Brain pericyte (primary cell): Measurements from ENCODE around the gene PRIMA1.

Experiments
- DNase-seq: peaks from one replicate; pipeline ENCODE4 v3.0.0-alpha.2; 2012; ENCODE audit warnings: low read depth, low spot score

PRIMA1 gene

DNA sequence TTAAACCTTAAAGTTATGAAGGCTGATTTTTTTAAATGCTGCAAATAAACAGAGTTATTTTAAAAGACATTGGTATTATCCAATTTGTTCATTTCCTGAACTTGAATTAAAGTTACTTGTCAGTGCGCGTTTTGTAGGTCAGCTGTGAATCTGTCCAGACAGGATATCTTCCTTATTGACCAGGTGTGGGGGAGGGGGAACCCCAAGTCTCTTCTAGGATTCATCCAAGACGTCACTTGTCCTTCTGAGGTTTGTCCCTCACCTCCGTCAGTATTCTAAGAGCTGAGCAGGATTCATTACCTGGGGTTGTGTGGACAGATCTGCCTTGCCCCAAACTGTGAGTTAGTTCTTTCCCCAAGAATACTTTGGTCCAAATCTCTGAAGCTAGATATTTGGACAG, 8.8 kb upstream of the PRIMA1 start:
- no peak for DNase-seq

DNA sequence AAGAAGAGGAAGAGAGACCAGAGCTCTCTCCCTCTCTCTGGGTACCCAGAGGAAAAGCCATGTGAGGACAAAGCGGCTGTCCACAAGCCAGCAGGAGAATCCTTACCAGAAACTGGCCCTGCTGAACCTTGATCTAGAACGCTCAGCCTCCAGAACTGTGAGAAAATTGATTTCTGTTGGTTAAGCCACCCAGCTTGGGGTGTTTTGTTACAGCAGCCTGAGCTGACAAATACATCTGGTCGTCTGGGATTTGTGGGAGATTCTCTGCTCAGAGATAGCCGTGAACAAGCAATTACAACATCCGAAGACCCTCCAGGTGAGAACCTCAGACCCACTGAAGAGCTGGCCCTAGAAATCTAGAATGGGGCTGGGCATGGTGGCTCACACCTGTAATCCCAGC, 6.5 kb upstream of the PRIMA1 start:
- DNase-seq, result no peak

DNA sequence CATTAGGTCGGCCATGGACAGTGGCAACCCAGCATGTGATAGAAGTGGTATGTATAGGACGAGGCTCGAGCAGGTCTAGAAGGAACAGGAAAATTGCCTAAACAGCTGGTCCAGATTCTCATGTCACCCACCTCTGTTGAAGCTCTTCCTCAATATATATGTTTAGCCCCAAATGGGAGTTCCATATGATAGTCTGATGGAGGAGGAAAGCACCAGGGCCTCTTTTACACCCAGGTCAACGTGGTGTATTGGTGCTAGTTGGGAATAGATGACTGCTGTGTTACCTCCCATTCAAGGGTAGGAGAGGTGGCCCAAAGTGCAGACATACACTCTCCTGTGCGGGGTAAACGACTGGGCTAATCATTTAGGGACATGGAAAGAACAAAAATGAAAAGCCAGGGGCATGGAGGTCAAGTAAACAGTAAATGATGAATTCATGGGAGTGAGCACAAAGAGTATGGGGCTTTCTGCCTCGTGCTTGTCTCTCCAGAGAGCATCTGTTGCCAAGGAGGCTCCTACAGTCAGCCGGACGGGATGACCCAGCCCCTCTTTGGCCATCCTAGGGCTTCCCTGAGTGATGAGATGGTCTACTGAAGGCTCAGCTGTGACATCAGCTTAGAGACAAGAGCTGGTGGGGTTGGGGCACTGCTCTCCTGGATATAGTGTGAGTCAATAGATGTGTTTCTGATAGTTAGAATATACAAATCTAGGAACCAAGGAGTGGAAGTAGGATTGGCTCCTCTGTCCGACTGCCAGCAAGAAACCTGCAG, 5.5 kb upstream of the PRIMA1 start:
- DNase-seq, result no peak

DNA sequence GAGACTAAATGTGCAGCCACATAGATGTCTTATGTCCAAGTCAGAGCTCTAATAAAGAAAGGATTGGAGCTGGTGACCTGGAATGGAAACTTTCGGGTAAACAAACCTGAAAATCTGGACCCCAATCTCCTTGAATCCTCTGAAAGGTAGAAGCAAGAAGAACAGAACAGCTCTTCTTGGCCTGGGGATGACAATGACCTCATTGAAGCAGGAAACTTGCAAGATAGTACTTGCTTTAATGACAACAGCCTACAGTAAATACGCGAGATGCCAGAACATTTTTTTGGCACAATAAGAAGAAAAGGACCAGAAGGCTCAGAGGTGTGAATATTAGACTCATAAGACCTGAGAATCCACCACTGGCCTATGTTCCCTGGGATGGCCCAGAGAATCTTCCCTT, 4.1 kb upstream of the PRIMA1 start:
- no peak for DNase-seq

DNA sequence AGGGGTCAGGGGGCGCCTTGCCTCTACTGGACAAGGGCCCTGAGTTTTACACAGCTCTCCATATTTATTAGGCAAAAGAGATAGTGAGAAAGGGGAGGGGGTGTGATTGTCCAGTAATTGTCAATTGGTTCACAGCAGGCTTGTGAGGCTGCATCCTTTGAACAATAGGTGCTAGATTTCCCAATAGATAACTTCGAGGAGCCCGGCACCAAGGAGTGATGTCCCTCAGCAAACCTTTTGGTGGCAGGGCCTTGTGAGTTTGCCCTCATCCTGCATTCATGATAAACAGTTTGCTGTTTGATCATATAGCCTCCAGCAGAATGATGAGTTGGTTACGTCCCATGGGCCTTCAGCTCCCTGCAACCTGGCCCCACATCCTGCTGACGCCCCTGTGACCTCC, 2.7 kb upstream of the PRIMA1 start:
- DNase-seq, result no peak

DNA sequence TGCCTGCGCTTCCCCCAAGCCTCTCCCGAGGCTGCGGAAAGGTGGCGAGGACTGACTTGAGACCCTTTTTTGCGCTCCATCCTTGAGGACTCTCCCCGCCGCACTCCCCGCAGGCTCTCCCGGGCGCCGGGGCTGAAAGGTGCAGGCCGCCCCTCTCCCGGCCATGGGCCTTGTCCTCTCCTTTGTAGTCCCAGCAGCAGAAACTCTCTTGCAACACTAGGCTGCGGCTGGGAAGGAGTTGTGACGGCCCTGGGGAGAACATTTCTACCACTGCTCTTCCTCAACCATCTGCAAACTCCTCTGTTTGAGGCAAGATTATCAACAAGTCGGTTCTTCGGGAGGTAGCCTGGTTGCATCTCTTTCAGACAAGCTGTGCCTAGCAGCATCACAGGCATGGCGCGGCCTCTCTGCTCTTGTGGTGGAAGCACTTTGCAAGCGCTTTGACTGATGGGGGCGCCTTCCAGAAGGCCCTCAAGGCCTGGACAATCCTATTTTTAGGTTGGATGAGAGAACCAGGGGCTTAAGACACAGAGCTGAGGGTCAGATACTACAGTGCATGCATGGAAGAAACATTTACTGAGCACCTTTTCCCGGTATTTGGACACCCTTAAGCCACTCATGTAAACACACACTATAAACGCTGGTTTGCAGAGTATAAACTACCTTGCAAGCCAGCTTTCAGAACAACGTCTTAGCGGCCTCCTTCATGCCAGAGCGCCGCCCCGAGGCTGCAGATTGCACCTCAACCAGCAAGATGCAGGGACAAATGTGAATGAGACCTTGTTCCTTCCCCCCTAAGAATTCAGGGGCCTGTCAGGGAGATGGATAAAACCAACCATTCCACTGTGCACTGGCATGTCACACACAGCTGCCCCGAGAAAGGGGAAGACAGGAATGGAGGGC, 1.2 kb upstream of the PRIMA1 start:
- no peak for DNase-seq

DNA sequence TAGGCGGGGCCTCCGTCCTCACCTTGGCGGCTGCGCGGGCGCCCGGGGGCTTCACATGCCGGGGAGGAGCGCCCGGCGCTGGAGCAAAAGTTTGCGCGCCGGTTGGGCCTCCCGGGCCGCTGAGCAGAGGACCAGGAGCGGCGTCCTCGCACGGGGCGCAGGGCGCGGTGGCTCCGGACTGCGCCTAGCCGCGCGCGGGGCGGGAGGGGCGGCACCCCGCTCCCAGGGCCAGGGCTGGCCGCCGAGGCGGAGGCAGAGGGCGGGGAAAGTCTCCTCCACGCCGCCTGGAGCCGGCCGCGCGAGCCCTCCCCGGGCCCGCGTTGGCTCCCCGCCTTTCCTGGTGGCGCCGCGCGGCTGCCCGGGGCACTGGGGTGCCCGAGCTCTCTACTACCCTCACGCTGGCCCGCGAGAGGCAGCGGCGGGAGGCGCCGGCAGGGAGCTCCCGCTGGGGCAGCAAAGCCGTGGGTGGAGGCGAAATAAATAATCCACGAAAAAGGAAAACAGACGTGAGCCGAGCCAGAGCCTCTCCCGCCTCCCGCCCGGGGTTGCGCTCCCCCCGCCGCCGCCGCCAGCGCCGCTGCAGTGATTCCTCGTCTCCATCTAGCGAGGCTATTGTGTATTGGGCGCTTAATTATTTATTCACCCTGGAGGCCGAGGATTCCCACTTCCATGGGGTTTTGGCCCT, 400 bp upstream of the PRIMA1 start:
- DNase-seq, result no peak

DNA sequence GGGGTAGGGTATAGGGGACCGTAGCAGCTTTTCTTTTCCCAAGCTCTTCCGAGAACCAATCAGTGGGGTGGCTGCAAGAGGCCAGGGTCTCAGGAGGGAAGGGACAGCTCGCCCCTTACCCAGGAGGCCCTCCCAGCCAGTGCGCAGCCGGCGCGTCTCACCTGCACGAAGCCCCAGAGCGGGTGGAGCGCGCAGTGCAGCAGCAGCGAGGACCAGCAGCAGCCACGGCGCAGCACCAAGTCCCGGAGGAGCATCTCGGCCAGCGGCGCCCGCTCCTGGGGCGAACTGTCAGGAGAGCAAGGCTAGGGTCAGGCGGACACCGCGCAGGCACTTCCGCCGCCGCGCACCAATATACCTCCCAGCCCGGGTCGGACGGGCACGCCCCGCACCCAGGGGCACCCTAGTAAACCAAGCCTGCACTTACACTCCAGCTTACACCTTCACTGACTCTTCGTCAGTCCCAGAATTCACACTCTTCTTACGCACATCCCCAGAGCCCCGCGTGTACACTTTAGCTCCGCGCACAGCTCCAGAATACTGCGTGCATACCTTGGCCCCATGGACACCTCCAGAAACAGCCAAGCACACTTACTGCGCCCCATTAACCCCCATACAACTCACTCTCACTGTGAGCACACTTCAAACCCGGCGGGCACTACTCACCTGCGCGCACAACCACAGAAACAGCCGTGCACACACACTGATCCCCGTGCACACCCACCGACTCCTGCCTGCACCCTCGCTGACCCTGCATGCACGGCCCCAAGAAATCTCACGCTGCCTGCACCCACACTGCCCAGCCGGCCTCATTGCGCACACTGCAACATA, 606 bp downstream of the PRIMA1 start:
- DNase-seq, result no peak

DNA sequence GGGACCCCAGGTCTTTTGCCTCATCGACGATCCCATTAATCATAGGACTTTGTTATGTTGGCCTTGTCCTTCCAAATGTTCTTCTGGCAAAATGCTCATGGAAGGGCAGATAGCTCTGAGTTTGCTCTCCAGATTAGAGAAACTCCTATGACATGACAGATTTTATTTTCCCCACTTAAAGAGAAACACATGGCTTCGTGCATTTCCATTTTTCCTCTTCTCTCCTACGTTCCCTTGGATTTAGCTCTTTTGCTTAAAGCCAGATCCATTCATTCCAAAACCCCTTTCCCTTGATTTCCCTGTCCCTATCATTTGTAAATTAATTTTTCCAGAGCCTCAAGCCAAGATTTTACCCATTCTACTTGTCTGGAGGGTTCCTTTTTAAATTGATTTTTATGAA, 2.9 kb downstream of the PRIMA1 start:
- DNase-seq, result no peak

DNA sequence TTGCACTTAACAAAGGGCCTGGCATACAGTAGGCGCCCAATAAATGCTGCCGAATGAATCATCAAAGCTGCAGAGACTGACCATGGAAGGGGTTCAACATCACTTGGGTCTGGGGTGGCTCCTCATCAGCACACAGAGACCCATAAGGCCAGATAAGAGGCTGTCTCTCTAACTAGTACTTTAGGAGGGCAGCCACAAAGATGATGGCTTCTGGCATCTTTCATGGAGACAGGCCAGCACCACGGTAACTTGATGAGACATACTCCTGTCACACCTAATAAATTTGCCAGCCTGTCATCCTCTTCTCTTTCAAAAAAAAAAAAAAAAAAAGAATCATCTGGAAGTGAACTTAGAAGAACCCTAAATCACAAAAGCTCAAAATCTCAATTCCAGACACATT, 3.4 kb downstream of the PRIMA1 start:
- DNase-seq, result no peak

DNA sequence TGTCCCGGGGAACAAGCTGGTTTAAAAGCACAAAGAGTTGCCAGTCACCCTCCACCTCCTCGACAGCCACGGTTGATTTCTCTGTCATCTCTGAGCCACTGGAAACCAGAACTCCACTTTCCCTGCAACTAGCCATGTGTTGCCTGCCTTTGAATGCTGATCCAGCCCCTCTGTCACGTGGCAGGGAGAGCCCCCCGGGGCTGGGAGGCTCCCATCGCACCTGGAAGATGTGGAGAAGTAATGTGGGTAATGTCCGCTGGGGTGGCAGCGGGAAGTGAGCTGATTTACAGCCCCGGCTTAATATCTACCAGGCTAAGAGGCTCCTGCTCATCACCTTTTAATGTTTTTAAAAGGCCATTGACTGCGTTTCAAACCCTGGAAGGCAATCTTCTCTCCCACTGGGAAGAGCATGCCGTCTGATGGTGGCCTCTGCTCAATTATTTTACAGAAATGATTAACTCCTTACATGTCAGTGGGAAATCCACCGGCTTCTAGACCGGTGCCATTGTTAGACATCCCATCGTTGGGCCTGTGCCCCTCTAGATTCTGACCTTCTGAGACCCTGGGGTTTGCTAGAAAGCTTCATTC, 7.4 kb downstream of the PRIMA1 start:
- no peak for DNase-seq

DNA sequence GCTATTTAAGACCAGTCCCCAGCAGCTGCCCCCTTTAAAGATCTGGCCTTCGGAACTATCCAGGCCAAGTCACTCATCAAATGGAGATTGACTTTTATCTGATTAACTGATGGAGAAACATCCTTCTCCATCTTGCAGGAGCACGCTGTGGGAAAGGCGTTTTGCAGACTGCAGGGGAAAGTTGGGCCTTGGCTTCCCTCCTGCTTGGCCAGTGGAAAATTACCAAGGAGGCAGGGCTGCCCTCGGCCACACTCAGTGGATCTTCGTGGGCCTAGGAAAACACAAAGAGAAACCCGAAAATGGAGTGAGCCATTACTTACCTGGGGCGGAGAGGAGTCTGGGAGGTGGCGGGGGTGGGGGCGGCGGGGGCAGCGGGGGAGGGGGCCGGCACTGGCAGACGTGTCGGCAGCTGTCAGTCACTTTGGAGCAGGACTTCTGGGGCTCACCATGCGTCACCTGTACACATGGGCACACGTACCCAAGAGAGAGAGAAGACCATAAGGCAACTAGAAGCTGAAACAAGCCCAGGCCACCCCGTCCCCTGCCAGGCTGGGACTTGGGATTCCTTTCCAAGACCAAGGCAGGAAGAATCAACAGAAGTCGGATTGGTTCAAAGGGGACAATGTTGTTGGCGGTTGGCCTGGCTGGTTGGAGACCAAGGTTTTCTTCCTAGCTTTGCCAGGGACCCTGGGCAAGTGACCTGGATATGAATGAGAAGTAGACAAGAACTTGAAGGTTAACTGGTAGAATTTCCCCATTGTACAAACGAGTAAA, 9.2 kb downstream of the PRIMA1 start:
- DNase-seq, result no peak

DNA sequence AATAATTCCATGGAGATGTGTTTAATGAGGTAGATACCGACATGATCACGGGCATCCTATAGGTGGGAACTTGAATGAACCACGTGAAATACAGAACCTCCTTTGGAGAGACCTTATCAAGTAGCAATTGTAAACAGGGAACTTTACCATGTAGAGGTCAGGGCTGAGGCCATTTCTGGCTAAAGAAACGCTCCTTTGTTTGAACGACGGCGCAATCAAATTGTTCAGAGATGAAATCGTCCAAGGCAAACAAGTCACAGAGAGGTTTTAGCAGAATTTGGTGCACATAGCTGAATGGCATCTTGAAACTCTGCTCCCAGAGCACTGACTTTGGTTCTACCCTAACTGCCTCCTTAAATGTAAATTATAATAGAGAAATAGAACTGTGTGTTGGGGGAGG, 9.8 kb downstream of the PRIMA1 start:
- no peak for DNase-seq

DNA sequence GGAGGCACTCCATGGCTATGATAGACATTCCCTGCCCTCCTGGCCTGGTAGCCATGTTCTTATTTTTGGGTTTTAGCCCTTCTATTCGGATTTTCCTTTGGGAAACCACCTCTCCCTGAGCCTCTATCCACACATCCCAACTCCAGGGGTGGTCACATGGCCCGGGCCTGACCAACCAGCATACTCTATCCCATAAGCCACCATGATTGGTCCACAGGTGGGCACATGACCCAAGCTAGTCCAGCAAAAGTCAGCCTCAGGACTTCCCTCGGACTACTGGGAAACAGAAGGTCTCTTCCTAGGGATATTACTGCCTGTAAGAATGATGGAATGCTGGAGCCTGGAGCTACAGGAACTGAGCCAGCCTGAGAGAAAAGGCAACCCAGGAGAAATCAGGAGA, 12.5 kb downstream of the PRIMA1 start:
- no peak for DNase-seq

DNA sequence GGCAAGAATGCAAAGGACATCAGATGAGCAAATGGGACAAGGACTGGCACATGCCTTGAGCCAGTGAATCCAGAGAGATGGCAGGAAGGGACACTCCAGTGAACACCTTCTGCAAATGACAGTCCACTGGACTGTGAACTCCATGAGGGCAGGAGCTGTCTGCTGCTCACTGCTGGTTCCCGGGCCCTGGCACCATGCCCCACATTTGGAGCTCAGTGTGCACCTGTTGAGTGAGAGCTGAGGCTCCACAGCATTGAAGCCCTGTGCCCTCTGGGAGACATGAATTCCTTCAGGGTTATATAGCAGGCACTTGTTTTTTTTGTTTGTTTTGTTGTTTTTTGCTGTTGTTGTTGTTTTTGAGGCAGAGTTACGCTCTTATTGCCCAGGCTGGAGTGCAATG, 13.1 kb downstream of the PRIMA1 start:
- DNase-seq, result no peak

DNA sequence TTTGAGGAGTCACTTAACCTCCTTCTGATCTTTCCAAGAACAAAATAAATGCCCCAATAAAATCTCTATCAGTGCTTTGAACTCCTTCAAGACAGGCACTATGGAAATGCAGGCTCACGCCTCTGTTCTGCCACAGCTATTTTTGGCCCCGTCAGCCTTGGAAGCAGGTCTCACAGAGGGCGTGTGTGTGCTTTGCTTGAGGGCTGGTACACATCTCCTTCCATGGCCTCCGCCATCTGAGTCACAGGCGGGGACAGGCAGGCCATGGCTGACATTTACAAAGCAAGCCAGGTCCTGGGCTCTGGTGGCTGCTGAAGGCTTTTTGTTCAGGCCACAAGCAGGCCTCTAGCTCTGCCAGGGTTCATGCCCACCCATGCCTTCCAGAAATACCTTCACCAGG, 16.0 kb downstream of the PRIMA1 start:
- DNase-seq, result no peak

DNA sequence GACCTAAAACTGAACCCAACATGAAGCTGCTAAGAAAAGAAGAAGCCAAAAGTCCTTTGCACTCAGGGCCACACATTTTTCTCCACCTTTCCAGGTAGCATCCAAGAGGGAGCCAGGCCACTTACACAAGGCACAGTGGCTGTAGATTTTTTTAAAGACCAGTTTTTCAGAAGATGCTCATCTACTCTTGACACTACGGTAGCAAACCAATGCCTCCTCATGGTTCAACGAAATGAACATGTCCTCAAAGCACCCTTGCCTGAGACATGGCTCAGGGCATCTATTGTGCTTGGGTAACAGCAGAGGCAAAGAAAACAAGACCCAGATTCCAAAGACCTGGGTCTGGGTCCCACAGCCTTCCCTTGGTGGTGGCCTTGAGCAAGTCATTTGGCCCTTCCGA, 22.3 kb downstream of the PRIMA1 start:
- no peak for DNase-seq

DNA sequence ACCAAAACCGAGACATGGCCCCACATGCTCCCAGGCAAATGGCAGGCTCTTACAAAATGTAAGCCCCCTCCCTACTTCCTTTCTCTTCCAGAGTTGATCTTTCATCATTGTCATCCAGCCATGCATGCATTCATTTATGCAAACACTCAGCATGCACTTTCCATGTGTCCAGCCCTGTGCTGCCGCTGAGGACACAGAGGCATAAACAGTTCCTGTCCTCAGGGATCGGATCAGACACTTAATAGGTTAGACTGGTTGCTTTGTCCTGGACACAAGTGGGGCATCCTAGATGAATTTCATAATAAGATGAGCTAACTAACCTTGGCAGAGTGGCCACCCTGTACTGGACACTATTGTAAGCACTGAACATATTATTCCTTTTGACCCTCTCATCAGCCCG, 23.1 kb downstream of the PRIMA1 start:
- no peak for DNase-seq

DNA sequence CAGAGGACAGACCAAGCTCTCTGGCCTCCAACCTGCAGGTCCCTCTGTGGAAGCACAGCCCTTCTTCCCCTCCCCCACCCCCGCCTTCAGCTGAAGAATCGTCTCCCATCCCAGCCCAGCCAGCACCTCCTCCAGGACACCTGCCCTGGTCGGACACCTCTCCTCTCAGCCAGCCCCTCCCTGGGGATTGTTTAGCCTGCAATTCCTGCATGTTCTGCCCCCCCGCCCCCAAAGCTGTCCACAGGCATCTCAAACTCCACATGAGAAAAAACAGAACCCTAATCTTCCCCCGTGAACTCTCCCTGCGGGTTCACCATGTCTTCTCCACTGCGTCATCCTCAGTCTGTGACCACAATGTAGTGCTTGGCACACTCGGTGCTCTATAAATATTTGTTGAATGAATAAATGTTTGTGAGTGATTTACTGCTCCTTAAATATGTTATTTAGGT, 24.1 kb downstream of the PRIMA1 start:
- DNase-seq, result no peak

DNA sequence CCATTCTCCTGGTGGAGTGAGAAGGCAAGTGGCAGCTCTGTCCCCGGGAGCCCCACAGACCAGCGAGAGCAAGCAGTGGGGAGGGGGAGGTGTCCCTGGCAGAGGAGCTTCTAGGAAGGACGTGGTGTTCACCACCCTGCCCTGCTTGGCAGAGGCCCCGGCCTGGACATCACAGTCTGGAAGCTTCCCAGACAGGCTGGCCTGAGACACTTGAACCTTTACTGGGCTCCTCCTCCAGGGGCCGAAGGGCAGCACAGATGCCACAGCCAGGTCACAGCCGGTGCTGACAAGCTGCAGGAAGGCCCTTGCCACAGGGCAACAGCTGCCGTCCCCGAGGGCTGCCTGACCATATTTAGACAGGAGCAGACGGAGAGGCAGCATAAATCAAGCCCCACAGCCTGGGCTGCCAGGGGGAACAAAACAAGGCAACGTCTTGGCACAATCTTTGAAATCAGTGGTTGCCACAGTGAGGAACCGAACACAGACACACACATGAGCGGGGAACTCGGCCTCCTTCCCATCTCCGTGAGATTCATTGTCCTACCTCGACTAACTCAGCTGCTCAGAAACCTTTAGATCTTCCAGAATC, 28.5 kb downstream of the PRIMA1 start:
- DNase-seq, result no peak
